ENCODE measurements around the gene ZNF451.

- TF ChIP-seq POLR2A (IDR thresholded peaks at IDR 0.05) (no peak), CTCF (IDR thresholded peaks at IDR 0.05) (no peak)
Observed at GRCh38 chr6:57074383-57074782, 15.6 kb upstream of the ZNF451 start.
